Mesendoderm (in vitro differentiated cells): ENCODE data around the gene ITGA6.

ENCODE experiments used
- DNase-seq: peaks from one replicate; pipeline ENCODE4 v3.0.0; 2013
- H2AK5ac ChIP-seq: 2 replicates; pipeline ENCODE4 v1.6.1; 2013; ENCODE audit warnings: low read length, inconsistent platforms
- H2BK120ac ChIP-seq: 2 replicates; pipeline ENCODE4 v1.6.1; 2013; ENCODE audit warnings: low read depth, mild to moderate bottlenecking, low read length, moderate library complexity, mixed read lengths
- H2BK15ac ChIP-seq: replicated peaks from 2 replicates; pipeline ENCODE4 v1.6.1; 2013; ENCODE audit warnings: low read depth, mild to moderate bottlenecking, moderate library complexity
- H2BK5ac ChIP-seq: 2 replicates; pipeline ENCODE4 v1.6.1; 2013; ENCODE audit warnings: low read length, inconsistent platforms
- H3K18ac ChIP-seq: 2 replicates; pipeline ENCODE4 v1.6.1; 2013; ENCODE audit warnings: mild to moderate bottlenecking, low read length, mixed read lengths
- H3K23ac ChIP-seq: one replicate; pipeline ENCODE4 v1.6.1; 2013; ENCODE audit warnings: low read length
- H3K27ac ChIP-seq: 2 replicates; pipeline ENCODE4 v1.5.1; 2013; ENCODE audit warnings: low read depth, mild to moderate bottlenecking, inconsistent platforms, low read length, moderate library complexity
- H3K27me3 ChIP-seq: 2 replicates; pipeline ENCODE4 v1.6.1; 2013; ENCODE audit warnings: low read length, control low read depth, mild to moderate bottlenecking, inconsistent platforms; ENCODE audit not compliant: insufficient read depth, poor library complexity
- H3K36me3 ChIP-seq: 2 replicates; pipeline ENCODE4 v1.6.1; 2013; ENCODE audit warnings: low read length, inconsistent platforms; ENCODE audit not compliant: control insufficient read depth, insufficient read depth
- H3K4ac ChIP-seq: one replicate; pipeline ENCODE4 v1.6.1; 2013; ENCODE audit warnings: low read depth, mild to moderate bottlenecking, low read length, moderate library complexity
- H3K4me1 ChIP-seq: 2 replicates; pipeline ENCODE4 v1.6.1; 2013; ENCODE audit warnings: low read depth, low read length, inconsistent platforms; ENCODE audit not compliant: control insufficient read depth
- H3K4me2 ChIP-seq: 2 replicates; pipeline ENCODE4 v1.6.1; 2013; ENCODE audit warnings: low read length
- H3K4me3 ChIP-seq: 2 replicates; pipeline ENCODE4 v1.5.1; 2013; ENCODE audit warnings: mild to moderate bottlenecking, low read length
- H3K56ac ChIP-seq: one replicate; pipeline ENCODE4 v1.6.1; 2013; ENCODE audit warnings: low read length
- H3K79me1 ChIP-seq: 2 replicates; pipeline ENCODE4 v1.6.1; 2013; ENCODE audit warnings: low read length, inconsistent platforms
- H3K79me2 ChIP-seq: 2 replicates; pipeline ENCODE4 v1.6.1; 2013; ENCODE audit warnings: mild to moderate bottlenecking, low read length; ENCODE audit not compliant: control insufficient read depth, insufficient read depth
- H3K9ac ChIP-seq: 2 replicates; pipeline ENCODE4 v1.6.1; 2013; ENCODE audit warnings: low read length, inconsistent platforms
- H4K5ac ChIP-seq: one replicate; pipeline ENCODE4 v1.6.1; 2013; ENCODE audit warnings: low read length
- H4K8ac ChIP-seq: one replicate; pipeline ENCODE4 v1.6.1; 2013; ENCODE audit warnings: low read depth, mild to moderate bottlenecking, control low read depth, low read length, moderate library complexity
- WGBS: extraction: QIAGEN DNeasy Blood & Tissue Kit; methylation state at CpG from one replicate; pipeline ENCODE4 v1.1.7; 2013; ENCODE audit warnings: low lambda C conversion rate, missing lambda C conversion rate; ENCODE audit not compliant: insufficient coverage; ENCODE audit errors: extremely low coverage; 5-methylcytosine and 5-hydroxymethylcytosine counted together

Gene ITGA6

DNA sequence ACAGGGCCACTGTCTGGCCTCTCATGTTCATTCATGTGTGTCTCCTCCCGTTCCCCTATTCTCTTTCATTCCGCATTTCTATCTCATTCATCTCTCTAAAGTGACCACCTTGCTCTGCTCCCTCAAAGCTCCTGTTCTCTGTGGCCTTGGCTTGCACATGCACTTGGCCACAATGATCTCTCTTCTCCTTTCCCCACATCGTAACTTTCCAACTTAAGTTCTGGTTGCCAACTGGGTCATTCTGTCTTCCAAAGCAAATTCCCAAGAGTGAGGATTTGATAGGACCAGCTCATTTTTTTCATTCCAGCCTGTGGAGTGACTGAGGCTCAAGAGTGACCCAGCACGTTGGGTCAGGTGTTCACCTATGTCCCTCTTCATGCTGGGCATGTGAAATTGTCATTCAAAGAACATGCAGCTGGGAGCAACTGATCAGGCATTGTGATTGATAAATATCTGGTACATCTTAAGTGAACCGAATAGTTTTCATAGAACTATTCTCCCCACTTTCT is 14.3 kb upstream of the ITGA6 start:
- H3K4ac ChIP-seq, result no peak overlapping the region
- WGBS, result no CpG with 5 or more reads among the region's 5 CpGs

DNA sequence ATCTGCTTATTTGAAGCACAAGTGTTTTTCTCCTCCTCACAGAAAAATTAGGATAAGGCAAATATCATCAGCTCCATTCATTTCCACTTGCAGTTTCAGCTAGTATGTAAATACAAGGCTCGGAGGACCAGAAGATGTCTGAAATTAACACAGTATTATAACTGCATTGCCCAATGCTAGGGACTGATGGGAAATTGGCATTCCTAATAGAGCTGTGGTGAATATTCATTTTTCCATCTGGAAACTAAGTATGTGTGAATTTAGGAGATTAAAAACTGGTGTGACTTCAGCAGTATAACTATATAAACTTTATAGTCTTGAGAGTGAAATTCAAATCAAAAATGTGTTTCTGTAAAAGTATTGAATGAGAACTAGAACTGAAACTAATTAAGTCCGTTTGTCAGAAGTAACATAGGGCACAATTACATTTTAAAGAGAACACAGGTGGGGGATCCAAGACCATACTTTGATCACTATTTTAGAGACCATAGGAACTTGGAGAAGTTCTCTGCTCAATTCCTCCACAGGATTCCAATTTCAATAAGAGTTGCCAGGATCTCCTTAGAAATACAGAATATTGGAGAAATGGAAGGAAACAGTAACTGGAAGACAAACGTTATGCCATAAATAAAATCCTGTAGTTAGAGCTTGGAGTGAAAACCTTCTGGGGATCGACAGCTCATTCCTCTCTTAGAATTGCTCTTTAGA is 12.1 kb upstream of the ITGA6 start:
- Histone ChIP-seq H3K79me2 (no peaks in the 10 kb centered on the region), H2BK120ac (no peak overlapping the region), H3K36me3 (no peaks in the 10 kb centered on the region), H3K27me3 (no peaks in the 10 kb centered on the region), H3K23ac (no peak overlapping the region), H2BK5ac (no peak overlapping the region), H3K4me2 (no peak overlapping the region), H3K9ac (no peak overlapping the region), H2BK15ac (no peak overlapping the region), H4K5ac (no peak overlapping the region), H3K18ac (no peak overlapping the region), H3K4me1 (no peaks in the 10 kb centered on the region), H3K27ac (no peak overlapping the region), H3K4ac (no peak overlapping the region), H2AK5ac (no peak overlapping the region), H3K4me3 (no peak overlapping the region), H3K56ac (no peak overlapping the region), H3K79me1 (no peaks in the 10 kb centered on the region), H4K8ac (no peak overlapping the region)
- WGBS, result no CpG with 5 or more reads among the region's 4 CpGs
- no peak for DNase-seq

More for the DNA sequence above, 14.3 kb upstream of the ITGA6 start:
- Histone ChIP-seq H3K79me1 (no peaks in the 10 kb centered on the region), H3K4me1 (no peaks in the 10 kb centered on the region), H3K56ac (no peak overlapping the region), H3K27ac (no peak overlapping the region), H3K36me3 (no peaks in the 10 kb centered on the region), H4K8ac (no peak overlapping the region), H4K5ac (no peak overlapping the region), H2AK5ac (no peak overlapping the region), H3K27me3 (no peaks in the 10 kb centered on the region), H3K9ac (no peak overlapping the region), H2BK120ac (no peak overlapping the region), H2BK5ac (no peak overlapping the region), H3K23ac (no peak overlapping the region), H3K79me2 (no peaks in the 10 kb centered on the region), H2BK15ac (no peak overlapping the region), H3K4me3 (no peak overlapping the region), H3K18ac (no peak overlapping the region), H3K4me2 (no peak overlapping the region)
- DNase-seq, result no peak

DNA sequence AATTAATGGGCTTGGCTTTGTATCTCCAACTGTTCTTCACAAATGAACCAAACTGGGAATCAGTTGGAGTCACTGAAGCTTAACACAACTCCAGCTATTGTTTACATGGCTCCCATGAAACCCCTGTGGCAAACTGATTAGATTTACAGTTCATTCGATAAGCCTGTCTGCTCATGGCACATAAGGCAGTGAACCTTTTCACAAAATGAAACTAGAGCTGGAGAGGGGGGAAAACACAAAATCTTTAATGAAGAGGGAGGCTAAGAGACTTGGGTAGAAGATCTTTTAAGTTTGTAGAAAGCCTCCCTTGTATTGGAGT is 11.6 kb upstream of the ITGA6 start:
- Histone ChIP-seq H3K23ac (no peak overlapping the region), H3K9ac (no peak overlapping the region), H4K5ac (no peak overlapping the region), H2BK120ac (no peak overlapping the region), H2AK5ac (no peak overlapping the region), H3K27me3 (no peaks in the 10 kb centered on the region), H3K56ac (no peak overlapping the region), H3K79me2 (no peaks in the 10 kb centered on the region), H3K4me3 (no peak overlapping the region), H3K27ac (no peak overlapping the region), H4K8ac (no peak overlapping the region), H3K18ac (no peak overlapping the region), H3K36me3 (no peaks in the 10 kb centered on the region), H3K79me1 (no peaks in the 10 kb centered on the region), H3K4me1 (no peaks in the 10 kb centered on the region), H2BK15ac (no peak overlapping the region), H3K4ac (no peak overlapping the region), H3K4me2 (no peak overlapping the region), H2BK5ac (no peak overlapping the region)
- no CpG with 5 or more reads among the region's 1 CpG for whole genome bisulfite sequencing
- no peak for DNase-seq

DNA sequence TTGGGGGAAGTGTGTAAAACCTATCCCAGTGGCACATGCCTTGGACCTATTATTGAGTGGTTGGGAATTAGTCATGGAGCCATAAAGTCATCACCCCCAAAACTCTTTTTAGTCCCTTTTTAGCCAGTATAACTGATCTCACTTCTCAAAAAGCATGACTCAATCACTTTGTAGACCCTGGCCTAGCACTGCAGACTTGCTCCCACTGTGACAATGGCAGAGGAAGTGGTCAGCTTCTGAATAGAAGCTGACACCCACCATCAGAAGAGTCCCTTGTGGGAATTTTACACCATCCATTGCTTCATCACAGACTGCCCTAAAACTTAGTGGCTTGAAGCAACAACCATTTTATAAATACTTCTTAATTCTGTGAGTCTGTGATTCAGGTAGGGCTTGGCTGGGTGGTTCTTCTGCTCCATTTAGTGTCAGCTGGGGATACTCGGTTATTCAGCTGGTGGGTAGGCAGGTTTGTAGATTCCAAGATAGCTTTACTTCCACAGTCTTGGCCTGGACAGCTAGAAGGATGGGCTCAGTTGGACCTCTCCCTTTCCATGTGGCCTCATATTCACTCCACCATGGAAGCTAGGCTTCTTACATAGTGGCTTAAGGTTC is 10.8 kb upstream of the ITGA6 start:
- Histone ChIP-seq H2BK120ac (no peak overlapping the region), H3K36me3 (no peaks in the 10 kb centered on the region), H3K4me3 (no peak overlapping the region), H2BK15ac (no peak overlapping the region), H2AK5ac (no peak overlapping the region), H3K4ac (no peak overlapping the region), H3K79me1 (no peaks in the 10 kb centered on the region), H4K5ac (no peak overlapping the region), H3K56ac (no peak overlapping the region), H3K27me3 (no peaks in the 10 kb centered on the region), H4K8ac (no peak overlapping the region), H3K18ac (no peak overlapping the region), H3K4me1 (no peaks in the 10 kb centered on the region), H3K23ac (no peak overlapping the region), H2BK5ac (no peak overlapping the region), H3K9ac (no peak overlapping the region), H3K4me2 (no peak overlapping the region), H3K79me2 (no peaks in the 10 kb centered on the region), H3K27ac (no peak overlapping the region)
- no peak for DNase-seq
- no CpG with 5 or more reads among the region's 1 CpG for WGBS

DNA sequence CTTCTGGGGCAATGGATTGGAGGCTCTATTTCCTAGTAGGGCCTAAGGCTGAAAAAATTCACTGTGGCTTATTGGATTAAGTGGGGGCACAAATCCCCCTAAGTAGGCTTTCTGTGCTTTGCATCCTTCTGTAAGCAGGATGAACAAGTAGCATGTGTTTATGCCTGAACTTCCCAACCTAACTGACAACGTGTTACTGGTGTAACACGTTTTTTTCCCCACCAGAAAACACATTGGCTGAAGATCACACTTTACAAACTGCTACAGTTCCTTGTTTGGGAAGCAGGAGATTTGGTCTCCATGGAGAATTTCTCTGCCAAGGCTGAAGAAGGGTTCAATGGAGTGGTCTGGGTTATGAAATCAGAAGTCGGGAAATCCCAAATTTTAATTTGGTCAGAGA is 7.2 kb upstream of the ITGA6 start:
- no peaks in the 10 kb centered on the region for H3K4me1 ChIP-seq
- H3K79me1 ChIP-seq, result no peaks in the 10 kb centered on the region
- no peak overlapping the region for H2BK5ac ChIP-seq
- no peaks in the 10 kb centered on the region for H3K36me3 ChIP-seq
- H2BK120ac ChIP-seq, result no peak overlapping the region
- no peak overlapping the region for H2AK5ac ChIP-seq
- H3K4me3 ChIP-seq, result no peak overlapping the region
- no peak overlapping the region for H3K23ac ChIP-seq
- no CpG with 5 or more reads among the region's 3 CpGs for WGBS
- H2BK15ac ChIP-seq, result no peak overlapping the region
- H4K8ac ChIP-seq, result no peak overlapping the region
- H4K5ac ChIP-seq, result no peak overlapping the region
- no peak overlapping the region for H3K4ac ChIP-seq
- no peak overlapping the region for H3K4me2 ChIP-seq
- no peaks in the 10 kb centered on the region for H3K27me3 ChIP-seq
- H3K9ac ChIP-seq, result no peak overlapping the region
- no peak overlapping the region for H3K18ac ChIP-seq
- DNase-seq, result no peak
- H3K27ac ChIP-seq, result no peak overlapping the region
- H3K56ac ChIP-seq, result no peak overlapping the region
- no peaks in the 10 kb centered on the region for H3K79me2 ChIP-seq

DNA sequence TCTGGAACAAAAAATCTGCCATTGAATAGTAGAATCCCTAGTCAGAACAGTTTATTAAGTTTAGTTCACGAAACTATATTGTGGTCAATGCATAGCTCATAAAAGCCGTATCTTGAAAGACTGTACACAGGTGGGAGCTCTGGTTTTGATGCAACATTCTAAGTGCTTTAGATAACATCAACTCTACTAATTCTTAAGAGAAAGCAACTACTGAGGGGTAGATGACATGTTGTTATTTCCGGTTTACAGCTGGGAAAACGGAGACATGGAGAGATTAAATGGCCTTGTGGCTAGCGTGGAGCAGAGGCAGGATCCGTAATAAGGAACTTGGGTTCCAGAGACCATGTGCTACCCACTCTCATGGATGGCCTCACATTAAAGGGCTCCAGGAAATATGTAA is 4.2 kb upstream of the ITGA6 start:
- Histone ChIP-seq H3K56ac (no peak overlapping the region), H3K27me3 (no peaks in the 10 kb centered on the region), H3K18ac (no peak overlapping the region), H4K5ac (no peak overlapping the region), H3K36me3 (no peaks in the 10 kb centered on the region), H2BK15ac (no peak overlapping the region), H4K8ac (no peak overlapping the region), H3K27ac (no peak overlapping the region), H2BK5ac (no peak overlapping the region), H2AK5ac (no peak overlapping the region), H3K9ac (no peak overlapping the region), H3K4me2 (no peak overlapping the region), H3K4me1 (no peaks in the 10 kb centered on the region), H3K4me3 (no peak overlapping the region), H3K79me2 (no peaks in the 10 kb centered on the region), H3K79me1 (no peaks in the 10 kb centered on the region), H3K23ac (no peak overlapping the region), H2BK120ac (no peak overlapping the region), H3K4ac (no peak overlapping the region)
- DNase-seq, result no peak
- no CpG with 5 or more reads among the region's 6 CpGs for WGBS
